Measurements from ENCODE around the gene FCHSD2.

DNA sequence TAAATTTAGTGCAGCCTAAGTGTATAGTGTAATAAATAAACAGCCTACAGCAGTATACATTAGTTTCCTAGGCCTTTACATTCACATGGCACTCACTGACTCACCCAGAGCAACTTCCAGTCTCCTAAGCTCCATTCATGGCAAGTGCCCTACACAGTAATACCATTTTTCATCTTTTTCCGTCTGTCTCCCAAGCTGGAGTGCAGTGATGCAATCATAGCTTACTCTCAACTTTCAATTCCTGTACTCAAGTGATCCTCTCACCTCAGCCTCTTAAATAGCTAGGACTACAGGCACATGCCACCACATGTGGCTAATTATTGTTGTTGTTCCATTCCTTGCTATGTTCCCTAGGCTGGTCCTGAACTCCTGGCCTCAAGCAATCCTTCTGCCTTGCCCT, 54.4 kb downstream of the FCHSD2 start:
- TF ChIP-seq, protein P1, sequence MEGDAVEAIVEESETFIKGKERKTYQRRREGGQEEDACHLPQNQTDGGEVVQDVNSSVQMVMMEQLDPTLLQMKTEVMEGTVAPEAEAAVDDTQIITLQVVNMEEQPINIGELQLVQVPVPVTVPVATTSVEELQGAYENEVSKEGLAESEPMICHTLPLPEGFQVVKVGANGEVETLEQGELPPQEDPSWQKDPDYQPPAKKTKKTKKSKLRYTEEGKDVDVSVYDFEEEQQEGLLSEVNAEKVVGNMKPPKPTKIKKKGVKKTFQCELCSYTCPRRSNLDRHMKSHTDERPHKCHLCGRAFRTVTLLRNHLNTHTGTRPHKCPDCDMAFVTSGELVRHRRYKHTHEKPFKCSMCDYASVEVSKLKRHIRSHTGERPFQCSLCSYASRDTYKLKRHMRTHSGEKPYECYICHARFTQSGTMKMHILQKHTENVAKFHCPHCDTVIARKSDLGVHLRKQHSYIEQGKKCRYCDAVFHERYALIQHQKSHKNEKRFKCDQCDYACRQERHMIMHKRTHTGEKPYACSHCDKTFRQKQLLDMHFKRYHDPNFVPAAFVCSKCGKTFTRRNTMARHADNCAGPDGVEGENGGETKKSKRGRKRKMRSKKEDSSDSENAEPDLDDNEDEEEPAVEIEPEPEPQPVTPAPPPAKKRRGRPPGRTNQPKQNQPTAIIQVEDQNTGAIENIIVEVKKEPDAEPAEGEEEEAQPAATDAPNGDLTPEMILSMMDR (IDR thresholded peaks at IDR 0.05) = no peak
- TF ChIP-seq EZH2 (IDR thresholded peaks at IDR 0.05) = no peak
